Measurements from ENCODE around the gene UAP1.

Gene UAP1

DNA sequence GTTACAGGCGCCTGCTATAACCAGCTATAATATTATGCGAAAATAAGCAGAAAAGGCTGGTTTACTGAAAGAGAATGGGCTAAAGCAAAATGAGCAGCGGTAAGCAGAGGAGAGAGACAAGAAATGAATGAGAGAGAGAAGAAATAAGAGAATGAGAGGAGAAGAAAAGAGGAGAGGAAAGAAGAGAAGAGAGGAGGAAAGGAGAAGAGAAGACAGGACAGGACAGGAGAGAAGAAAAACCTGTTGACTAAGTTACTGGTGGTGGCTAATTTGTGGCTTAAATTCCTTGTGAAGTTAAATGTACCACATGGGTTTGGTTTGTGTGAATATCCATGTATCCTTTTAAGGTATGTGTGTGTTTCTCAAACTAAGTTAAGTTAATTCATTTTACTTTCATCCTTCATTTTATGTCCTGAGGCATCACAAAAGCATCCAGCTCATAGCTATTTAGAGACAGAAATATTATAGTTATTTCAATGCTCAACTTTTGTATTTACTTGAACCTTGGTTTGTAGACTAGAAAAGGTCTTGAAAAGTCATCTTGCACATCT lies 67.6 kb downstream of the UAP1 start:
- TF ChIP-seq CTCF (conservative IDR thresholded peaks at IDR 0.05) (no peak), ZFX (IDR thresholded peaks at IDR 0.05) (no peak)
- no peak overlapping the region for H3K27ac ChIP-seq

DNA sequence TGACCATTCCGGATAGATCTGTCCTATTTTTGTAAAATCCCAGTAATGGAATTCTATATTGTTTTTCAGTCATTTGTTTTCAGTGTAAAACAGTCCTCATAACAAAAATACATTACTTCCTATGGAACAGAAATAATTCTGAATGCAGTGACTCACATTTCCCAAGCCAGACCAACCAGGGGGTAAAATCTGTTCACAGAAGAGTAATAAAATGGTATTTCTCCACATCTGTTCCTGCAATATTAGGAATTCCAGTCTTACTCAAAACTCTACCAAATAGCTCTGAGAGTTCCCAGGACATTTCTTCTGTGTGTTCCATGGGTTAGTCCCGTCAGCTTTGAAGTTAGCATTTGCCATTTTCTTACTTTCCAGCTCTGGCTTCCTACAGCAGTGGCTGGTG lies 68.1 kb downstream of the UAP1 start:
- no peak for TF ChIP-seq ZFX (IDR thresholded peaks at IDR 0.05)
- TF ChIP-seq CTCF (conservative IDR thresholded peaks at IDR 0.05), result no peak
- H3K27ac ChIP-seq, result no peak overlapping the region

- no peak overlapping the region for H3K27ac ChIP-seq
- no peak for TF ChIP-seq ZFX (IDR thresholded peaks at IDR 0.05)
- no peak for TF ChIP-seq CTCF (conservative IDR thresholded peaks at IDR 0.05)
These were observed 70.1 kb downstream of the UAP1 start for GRCh38 chr1:162631546-162632191.

GRCh38 chr1:162632217-162632666 lies 70.7 kb downstream of the UAP1 start, which contains the start of gene DDR2:
TSS of gene DDR2 (plus strand) at chr1:162632464. CDS start at chr1:162719064, 86,600 bp downstream.
- no peak for TF ChIP-seq CTCF (conservative IDR thresholded peaks at IDR 0.05)
- no peak for TF ChIP-seq ZFX (IDR thresholded peaks at IDR 0.05)

GRCh38 chr1:162632698-162633080 lies 71.2 kb downstream of the UAP1 start:
- H3K27ac ChIP-seq, result no peak overlapping the region
- TF ChIP-seq ZFX (IDR thresholded peaks at IDR 0.05) (no peak), CTCF (conservative IDR thresholded peaks at IDR 0.05) (no peak)

More at GRCh38 chr1:162632217-162632666, 70.7 kb downstream of the UAP1 start, which contains the start of gene DDR2:
- H3K27ac ChIP-seq, result no peak within 1 kb of the TSS

DNA sequence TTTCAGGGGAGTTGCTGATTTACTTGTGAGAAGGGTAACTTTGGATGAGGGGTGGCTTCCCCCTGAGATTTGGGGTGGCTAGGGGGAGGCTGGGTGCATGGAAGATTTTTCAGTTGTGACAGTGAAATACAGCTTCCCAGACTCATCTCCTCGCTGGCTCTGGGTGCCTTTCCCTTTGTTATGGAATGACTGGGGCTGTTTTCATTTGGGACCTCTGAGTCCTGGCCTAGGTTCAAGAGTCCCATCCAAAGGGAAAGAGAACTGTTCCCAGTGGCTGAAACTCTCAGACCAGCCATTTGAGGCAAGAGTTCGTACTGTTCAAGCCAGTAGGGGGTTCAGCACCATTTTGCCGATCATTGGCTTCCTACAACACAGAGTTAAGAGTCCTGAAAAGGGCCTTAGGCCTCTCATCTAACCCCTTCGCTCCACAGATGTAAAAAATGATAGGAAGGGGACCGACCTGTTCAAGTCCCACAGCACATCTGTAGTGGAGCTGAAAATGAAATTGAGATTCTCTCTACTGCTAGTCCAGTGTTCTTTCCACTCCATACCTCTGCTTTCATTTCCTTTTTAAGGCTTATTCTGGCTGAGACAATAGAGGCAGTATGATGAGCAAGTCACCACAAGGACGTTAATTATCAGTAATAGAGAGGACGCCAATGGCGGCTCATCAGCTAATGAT lies 71.7 kb downstream of the UAP1 start:
- TF ChIP-seq CTCF (conservative IDR thresholded peaks at IDR 0.05), result no peak
- no peak for TF ChIP-seq ZFX (IDR thresholded peaks at IDR 0.05)
- no peak overlapping the region for H3K27ac ChIP-seq

- TF ChIP-seq CTCF (conservative IDR thresholded peaks at IDR 0.05), result no peak
- no peak for TF ChIP-seq ZFX (IDR thresholded peaks at IDR 0.05)
- H3K27ac ChIP-seq, result no peak overlapping the region
These were observed 73.9 kb downstream of the UAP1 start for GRCh38 chr1:162635418-162635817.
